Measurements from ENCODE around the gene MACC1.

The MACC1 gene

DNA sequence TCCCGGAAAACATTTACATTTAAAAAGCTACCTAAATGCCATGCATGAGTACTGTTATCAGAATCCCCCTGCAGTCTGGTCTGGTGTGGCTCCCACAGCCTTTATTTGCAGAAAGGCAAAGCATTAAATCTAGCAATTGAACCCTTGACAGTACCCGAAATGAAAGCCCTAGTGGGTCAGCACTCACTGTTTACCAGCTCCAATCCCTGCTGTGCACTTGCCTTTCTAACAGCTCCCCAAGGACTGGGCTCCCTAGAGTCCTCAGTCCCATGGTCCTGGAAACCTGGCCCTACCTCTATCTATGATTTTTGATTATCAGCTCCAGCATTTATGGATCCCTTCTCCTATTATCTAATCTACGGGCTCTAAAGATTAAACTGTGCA is 1.9 kb upstream of the MACC1 start:
- no peak overlapping the region; the same call in 1 of the 2 replicates for H3K4me3 ChIP-seq (ENCODE audit: low read length)
- H3K27ac ChIP-seq (ENCODE audit: low read length) = peak overlapping the region; percentile 97
- H2AFZ ChIP-seq (ENCODE audit: low read length) = no peak overlapping the region
- H3K4me1 ChIP-seq (ENCODE audit: low read length) = peaks cover 57% of the 10 kb centered on the region
- H3K4me2 ChIP-seq (ENCODE audit: low read depth, low read length) = peak overlapping the region; percentile 70
- H3K9me3 ChIP-seq (replicated peaks; ENCODE audit: insufficient read depth, low read length) = no peaks in the 10 kb centered on the region
- peaks cover 35% of the 10 kb centered on the region for H3F3A ChIP-seq (ENCODE audit: insufficient read depth, low read length)
- H3K27me3 ChIP-seq (replicated peaks; ENCODE audit: insufficient read depth, low read length) = no peaks in the 10 kb centered on the region
- H3K9me2 ChIP-seq (replicated peaks; ENCODE audit: insufficient read depth, low read length) = no peaks in the 10 kb centered on the region
- DNase-seq = no peak
- no peaks in the 10 kb centered on the region for H4K20me1 ChIP-seq (ENCODE audit: insufficient read depth, low read length)
- peak overlapping the region; percentile 86 for H3K9ac ChIP-seq (ENCODE audit: low read length)
- peaks cover 2% of the 10 kb centered on the region; the same call in 1 of the 2 replicates for H3K36me3 ChIP-seq (replicated peaks; ENCODE audit: insufficient read depth, low read length)
- TF ChIP-seq EZH2 (optimal IDR thresholded peaks at IDR 0.05; ENCODE audit: low read depth, low read length) = no peak
- no peak for TF ChIP-seq EZH2phosphoT487 (IDR thresholded peaks at IDR 0.05; ENCODE audit: low read length)
- TF ChIP-seq, protein P1, sequence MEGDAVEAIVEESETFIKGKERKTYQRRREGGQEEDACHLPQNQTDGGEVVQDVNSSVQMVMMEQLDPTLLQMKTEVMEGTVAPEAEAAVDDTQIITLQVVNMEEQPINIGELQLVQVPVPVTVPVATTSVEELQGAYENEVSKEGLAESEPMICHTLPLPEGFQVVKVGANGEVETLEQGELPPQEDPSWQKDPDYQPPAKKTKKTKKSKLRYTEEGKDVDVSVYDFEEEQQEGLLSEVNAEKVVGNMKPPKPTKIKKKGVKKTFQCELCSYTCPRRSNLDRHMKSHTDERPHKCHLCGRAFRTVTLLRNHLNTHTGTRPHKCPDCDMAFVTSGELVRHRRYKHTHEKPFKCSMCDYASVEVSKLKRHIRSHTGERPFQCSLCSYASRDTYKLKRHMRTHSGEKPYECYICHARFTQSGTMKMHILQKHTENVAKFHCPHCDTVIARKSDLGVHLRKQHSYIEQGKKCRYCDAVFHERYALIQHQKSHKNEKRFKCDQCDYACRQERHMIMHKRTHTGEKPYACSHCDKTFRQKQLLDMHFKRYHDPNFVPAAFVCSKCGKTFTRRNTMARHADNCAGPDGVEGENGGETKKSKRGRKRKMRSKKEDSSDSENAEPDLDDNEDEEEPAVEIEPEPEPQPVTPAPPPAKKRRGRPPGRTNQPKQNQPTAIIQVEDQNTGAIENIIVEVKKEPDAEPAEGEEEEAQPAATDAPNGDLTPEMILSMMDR (IDR thresholded peaks at IDR 0.05; ENCODE audit: low read length) = no peak
- H3K79me2 ChIP-seq (ENCODE audit: low read length) = peaks cover 31% of the 10 kb centered on the region

DNA sequence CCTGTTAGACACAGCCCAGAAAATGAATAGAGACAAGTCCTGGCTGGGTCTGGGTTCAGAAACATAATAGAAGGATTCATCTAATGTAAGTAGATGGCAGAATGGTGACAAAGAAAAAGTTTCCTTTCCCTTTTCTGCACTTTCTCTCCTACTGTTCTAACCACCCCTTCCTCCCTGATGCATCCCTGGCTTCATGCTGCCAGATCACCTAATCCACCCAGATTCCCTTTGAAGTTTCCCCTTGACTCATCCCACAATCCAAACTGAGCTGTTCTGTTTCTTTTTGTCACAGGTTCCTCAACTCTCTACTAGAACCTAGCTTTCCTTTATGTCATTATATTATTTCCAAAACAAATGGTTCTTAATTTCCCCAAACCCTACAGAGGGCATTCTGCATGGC is 1.1 kb upstream of the MACC1 start:
- Histone ChIP-seq H3F3A (ENCODE audit: insufficient read depth, low read length) (peaks cover 35% of the 10 kb centered on the region), H3K9me3 (replicated peaks; ENCODE audit: insufficient read depth, low read length) (no peaks in the 10 kb centered on the region), H3K4me1 (ENCODE audit: low read length) (peaks cover 54% of the 10 kb centered on the region), H3K79me2 (ENCODE audit: low read length) (peaks cover 39% of the 10 kb centered on the region), H3K27ac (ENCODE audit: low read length) (peak overlapping the region; percentile 97; the same call in 1 of the 2 replicates), H3K4me3 (ENCODE audit: low read length) (peak overlapping the region; percentile 72), H3K9ac (ENCODE audit: low read length) (peak overlapping the region; percentile 86), H3K36me3 (replicated peaks; ENCODE audit: insufficient read depth, low read length) (peaks cover 6% of the 10 kb centered on the region; the same call in 1 of the 2 replicates), H3K4me2 (ENCODE audit: low read depth, low read length) (peak overlapping the region; percentile 70), H3K27me3 (replicated peaks; ENCODE audit: insufficient read depth, low read length) (no peaks in the 10 kb centered on the region), H3K9me2 (replicated peaks; ENCODE audit: insufficient read depth, low read length) (no peaks in the 10 kb centered on the region), H4K20me1 (ENCODE audit: insufficient read depth, low read length) (no peaks in the 10 kb centered on the region), H2AFZ (ENCODE audit: low read length) (no peak overlapping the region)
- TF ChIP-seq, protein P1 (IDR thresholded peaks at IDR 0.05; ENCODE audit: low read length) = no peak
- TF ChIP-seq EZH2phosphoT487 (IDR thresholded peaks at IDR 0.05; ENCODE audit: low read length) (no peak), EZH2 (optimal IDR thresholded peaks at IDR 0.05; ENCODE audit: low read depth, low read length) (no peak)
- DNase-seq = no peak

DNA sequence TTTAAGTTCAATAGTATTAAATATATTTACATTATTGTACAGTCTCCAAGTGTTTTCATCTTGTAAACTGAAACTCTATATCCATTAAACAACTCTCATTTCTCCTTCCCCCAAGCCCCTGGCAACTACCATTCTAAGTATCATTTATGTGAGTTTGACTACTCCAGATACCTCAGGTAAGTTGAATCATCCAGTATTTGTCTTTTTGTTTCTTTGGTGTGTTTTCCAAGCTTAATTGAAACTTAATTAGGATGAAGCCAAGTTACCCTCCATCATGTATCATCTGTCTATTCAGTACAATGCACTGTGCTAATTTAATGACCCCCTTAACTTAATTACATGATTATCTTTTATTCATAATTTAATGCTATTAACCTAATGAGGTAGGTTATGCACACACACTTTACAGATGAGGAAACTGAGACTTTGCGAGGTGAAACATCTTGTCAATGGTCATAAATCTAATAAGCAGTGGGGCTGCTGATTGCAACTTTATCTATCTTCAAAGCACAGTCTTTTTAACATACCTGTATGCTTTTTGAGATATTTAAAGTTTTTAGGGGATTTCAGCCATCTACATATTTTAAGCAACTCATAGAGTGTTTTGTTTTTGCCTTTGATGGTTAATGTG is 663 bp downstream of the MACC1 start:
- no peak for DNase-seq
- Histone ChIP-seq H3F3A (ENCODE audit: insufficient read depth, low read length) (peaks cover 35% of the 10 kb centered on the region), H3K4me2 (ENCODE audit: low read depth, low read length) (peak overlapping the region; percentile 75), H4K20me1 (ENCODE audit: insufficient read depth, low read length) (no peaks in the 10 kb centered on the region), H3K27ac (ENCODE audit: low read length) (peak overlapping the region; percentile 97), H3K4me3 (ENCODE audit: low read length) (peak overlapping the region; percentile 72), H2AFZ (ENCODE audit: low read length) (no peak overlapping the region), H3K36me3 (replicated peaks; ENCODE audit: insufficient read depth, low read length) (peaks cover 12% of the 10 kb centered on the region; the same call in 1 of the 2 replicates), H3K27me3 (replicated peaks; ENCODE audit: insufficient read depth, low read length) (no peaks in the 10 kb centered on the region), H3K9me3 (replicated peaks; ENCODE audit: insufficient read depth, low read length) (no peaks in the 10 kb centered on the region), H3K4me1 (ENCODE audit: low read length) (peaks cover 42% of the 10 kb centered on the region), H3K79me2 (ENCODE audit: low read length) (peaks cover 56% of the 10 kb centered on the region), H3K9ac (ENCODE audit: low read length) (peak overlapping the region; percentile 86), H3K9me2 (replicated peaks; ENCODE audit: insufficient read depth, low read length) (no peaks in the 10 kb centered on the region)
- TF ChIP-seq, protein P1 (IDR thresholded peaks at IDR 0.05; ENCODE audit: low read length) = no peak
- no peak for TF ChIP-seq EZH2phosphoT487 (IDR thresholded peaks at IDR 0.05; ENCODE audit: low read length)
- no peak for TF ChIP-seq EZH2 (optimal IDR thresholded peaks at IDR 0.05; ENCODE audit: low read depth, low read length)
